Epithelial cell of proximal tubule (primary cell): Measurements from ENCODE around the gene C1QTNF1. TPM values are rescaled to one million over a fixed set of nuclear protein-coding genes. Genes with fewer than 3 reads are reported as not detected.

Experiments
- DNase-seq: peaks from one replicate; pipeline ENCODE4 v3.0.0-alpha.2; 2011; ENCODE audit warnings: low read depth
- H3K4me3 ChIP-seq: 2 replicates; pipeline ENCODE4 v1.5.1; 2011; ENCODE audit warnings: low read depth, mild to moderate bottlenecking, low read length
- CTCF ChIP-seq: conservative IDR thresholded peaks from 2 replicates; pipeline ENCODE4 v1.5.1; 2012; ENCODE audit warnings: low read depth, mild to moderate bottlenecking, low read length
- total RNA-seq: library from RNA; depleted of rRNA; stranded (reverse); fragments of >200 nt; gene quantifications from 2 replicates; pipeline ENCODE4 v1.2.3, GENCODE V29; 2015

The C1QTNF1 gene
- total RNA-seq, 1 donor from 2014 or later: 2.1 TPM

GRCh38 chr17:79002796-79003593 is 21.0 kb upstream of the C1QTNF1 start:
- no peak for DNase-seq
- H3K4me3 ChIP-seq: no peak overlapping the region
- TF ChIP-seq CTCF: no peak

GRCh38 chr17:79003661-79004411 is 20.1 kb upstream of the C1QTNF1 start:
- DNase-seq: no peak
- H3K4me3 ChIP-seq: no peak overlapping the region
- no peak for TF ChIP-seq CTCF

- H3K4me3 ChIP-seq: no peak overlapping the region
- no peak for TF ChIP-seq CTCF
- no peak for DNase-seq
Observed at GRCh38 chr17:79005063-79005861, 18.7 kb upstream of the C1QTNF1 start.

GRCh38 chr17:79006046-79006445 is 17.9 kb upstream of the C1QTNF1 start:
- DNase-seq: no peak
- no peak overlapping the region for H3K4me3 ChIP-seq
- TF ChIP-seq CTCF: no peak

GRCh38 chr17:79006794-79007503 is 17.0 kb upstream of the C1QTNF1 start:
- no peak for TF ChIP-seq CTCF
- no peak for DNase-seq
- H3K4me3 ChIP-seq: no peak overlapping the region

- no peak overlapping the region for H3K4me3 ChIP-seq
- no peak for DNase-seq
- no peak for TF ChIP-seq CTCF
Observed at GRCh38 chr17:79007504-79008381, 16.2 kb upstream of the C1QTNF1 start.
